Measurements from ENCODE around the gene ITGB2.
A peak's percentile ranks its signal among the peaks of the same experiment; 100 is the strongest.

Gene ITGB2

DNA sequence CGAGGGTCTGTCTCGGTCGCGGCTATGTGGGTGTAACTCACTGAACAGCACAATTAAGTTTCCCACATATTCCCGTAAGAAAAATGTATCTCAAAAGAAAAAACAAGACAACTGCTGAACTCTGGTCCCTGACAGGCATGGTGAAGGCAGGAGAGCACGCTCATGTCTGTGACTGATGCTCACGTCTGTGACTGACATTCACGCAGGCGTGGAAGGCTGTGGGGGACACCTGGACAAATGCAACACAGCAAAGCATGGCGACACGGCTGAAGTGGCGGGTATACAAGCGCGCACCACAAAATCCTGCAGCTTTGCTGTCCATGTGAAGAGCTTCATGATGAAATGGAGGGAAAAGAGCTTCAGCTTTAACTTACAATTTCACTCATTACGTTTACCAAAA, 53.2 kb downstream of the ITGB2 start:
- TF ChIP-seq, protein P1, sequence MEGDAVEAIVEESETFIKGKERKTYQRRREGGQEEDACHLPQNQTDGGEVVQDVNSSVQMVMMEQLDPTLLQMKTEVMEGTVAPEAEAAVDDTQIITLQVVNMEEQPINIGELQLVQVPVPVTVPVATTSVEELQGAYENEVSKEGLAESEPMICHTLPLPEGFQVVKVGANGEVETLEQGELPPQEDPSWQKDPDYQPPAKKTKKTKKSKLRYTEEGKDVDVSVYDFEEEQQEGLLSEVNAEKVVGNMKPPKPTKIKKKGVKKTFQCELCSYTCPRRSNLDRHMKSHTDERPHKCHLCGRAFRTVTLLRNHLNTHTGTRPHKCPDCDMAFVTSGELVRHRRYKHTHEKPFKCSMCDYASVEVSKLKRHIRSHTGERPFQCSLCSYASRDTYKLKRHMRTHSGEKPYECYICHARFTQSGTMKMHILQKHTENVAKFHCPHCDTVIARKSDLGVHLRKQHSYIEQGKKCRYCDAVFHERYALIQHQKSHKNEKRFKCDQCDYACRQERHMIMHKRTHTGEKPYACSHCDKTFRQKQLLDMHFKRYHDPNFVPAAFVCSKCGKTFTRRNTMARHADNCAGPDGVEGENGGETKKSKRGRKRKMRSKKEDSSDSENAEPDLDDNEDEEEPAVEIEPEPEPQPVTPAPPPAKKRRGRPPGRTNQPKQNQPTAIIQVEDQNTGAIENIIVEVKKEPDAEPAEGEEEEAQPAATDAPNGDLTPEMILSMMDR (conservative IDR thresholded peaks at IDR 0.05), result no peak
- peak overlapping the region; percentile 91; the same call in 1 of the 2 replicates for H3K27ac ChIP-seq

DNA sequence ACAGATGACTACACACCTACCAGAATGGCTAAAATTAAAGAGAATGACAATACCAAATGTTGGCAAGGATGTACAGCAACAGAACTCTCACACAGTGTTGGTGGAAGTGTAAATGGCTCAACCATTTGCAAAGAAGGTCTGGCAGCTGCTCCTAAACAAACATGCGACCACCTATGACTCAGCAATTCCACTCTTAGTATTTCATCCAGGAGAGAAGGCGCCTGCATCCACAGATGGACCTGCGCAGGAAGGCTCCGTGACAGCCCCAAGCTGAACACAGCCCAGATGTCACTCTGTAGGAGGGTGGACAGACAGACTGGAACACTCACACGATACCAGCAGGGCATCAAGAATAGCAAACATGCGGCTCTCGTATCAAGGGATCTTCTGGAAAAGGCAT, 53.9 kb downstream of the ITGB2 start:
- peak overlapping the region; percentile 91; the same call in 1 of the 2 replicates for H3K27ac ChIP-seq
- TF ChIP-seq, protein P1 (conservative IDR thresholded peaks at IDR 0.05), result no peak

DNA sequence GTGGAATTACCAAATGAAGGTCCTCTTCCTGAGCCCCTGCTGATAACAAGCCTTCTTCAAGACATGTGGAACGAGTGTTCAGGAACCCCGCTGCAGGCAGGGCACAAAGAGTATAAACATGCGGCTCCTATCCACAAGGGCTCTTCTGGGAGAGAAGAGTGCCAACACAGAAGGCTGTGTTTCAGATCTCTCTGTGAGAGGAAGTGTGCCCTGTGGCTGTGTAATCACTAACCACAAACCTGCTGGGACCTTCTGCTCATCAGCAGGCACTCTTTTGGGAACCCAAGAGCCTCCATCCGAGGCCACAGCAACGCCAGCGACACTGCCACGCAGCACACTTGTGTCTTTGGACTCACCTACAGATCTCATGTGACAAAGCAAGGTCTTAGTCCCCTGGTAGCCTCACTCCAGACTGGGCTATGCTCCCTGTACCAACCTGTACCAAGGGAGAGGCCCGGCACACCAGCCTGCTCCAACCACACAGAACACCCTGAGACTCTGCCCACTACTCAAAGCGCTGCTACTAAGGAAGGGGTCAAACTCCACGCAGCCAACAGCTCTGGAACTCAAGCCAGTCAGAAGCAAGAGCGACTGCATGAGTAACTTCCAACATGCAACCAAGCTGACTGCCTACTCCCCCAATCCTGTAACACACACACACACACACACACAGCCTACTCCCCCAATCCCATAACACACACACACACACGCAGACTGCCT, 55.0 kb downstream of the ITGB2 start:
- TF ChIP-seq, protein P1 (conservative IDR thresholded peaks at IDR 0.05), result no peak
- H3K27ac ChIP-seq, result peak overlapping the region; percentile 88

DNA sequence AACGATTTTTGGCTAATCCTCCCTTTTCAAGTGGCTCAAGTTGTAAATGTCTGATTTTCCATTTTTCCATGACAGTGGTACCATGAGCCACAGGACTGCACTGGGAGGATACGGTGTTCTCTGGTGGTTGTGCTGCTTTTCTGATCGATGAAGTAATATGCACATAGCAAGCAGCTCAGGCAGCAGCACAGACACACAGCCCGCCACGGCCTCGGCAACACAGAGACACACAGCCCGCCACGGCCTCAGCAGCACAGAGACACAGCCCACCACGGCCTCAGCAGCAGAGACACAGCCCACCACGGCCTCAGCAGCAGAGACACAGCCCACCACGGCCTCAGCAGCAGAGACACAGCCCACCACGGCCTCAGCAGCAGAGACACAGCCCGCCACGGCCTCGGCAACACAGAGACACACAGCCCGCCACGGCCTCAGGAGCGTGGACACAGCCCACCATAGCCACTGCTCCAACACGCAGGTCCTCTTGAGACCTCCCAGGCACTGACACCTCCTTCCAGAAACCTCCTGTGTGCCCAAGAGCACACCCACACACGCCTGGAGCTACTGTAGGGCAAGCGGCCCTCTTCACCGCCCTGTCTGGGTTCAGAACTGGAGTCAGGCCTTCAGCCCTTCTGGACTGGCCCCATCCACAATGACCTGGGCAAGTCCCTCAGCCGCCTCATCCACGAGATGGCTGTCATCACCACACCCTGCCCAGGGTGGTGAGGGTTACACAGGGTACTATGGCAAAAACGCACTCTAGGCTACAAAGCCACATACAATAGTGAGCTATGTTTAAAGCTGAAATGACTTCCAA, 57.6 kb downstream of the ITGB2 start:
- H3K27ac ChIP-seq, result peak overlapping the region; percentile 88
- TF ChIP-seq, protein P1 (conservative IDR thresholded peaks at IDR 0.05), result no peak

DNA sequence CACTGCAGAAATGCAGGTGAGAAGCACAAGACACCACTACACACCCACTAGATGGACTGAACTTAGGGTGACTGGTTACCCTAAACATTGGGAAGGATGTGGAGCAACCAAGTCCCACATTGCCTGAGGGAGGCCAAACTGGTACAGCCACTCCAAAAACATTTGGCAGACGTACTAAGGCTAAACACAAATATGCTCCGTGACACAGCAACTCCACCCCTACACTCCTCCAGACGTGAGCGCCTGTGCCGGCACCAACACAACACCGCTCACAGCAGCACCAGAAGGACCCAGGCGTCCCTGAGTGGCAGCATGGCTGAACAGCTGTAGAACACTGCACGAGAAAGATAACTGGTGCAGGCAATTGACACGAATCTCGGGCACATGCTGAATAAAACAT, 61.9 kb downstream of the ITGB2 start:
- peak overlapping the region; percentile 30; the same call in 1 of the 2 replicates for H3K27ac ChIP-seq
- TF ChIP-seq, protein P1 (conservative IDR thresholded peaks at IDR 0.05), result no peak

DNA sequence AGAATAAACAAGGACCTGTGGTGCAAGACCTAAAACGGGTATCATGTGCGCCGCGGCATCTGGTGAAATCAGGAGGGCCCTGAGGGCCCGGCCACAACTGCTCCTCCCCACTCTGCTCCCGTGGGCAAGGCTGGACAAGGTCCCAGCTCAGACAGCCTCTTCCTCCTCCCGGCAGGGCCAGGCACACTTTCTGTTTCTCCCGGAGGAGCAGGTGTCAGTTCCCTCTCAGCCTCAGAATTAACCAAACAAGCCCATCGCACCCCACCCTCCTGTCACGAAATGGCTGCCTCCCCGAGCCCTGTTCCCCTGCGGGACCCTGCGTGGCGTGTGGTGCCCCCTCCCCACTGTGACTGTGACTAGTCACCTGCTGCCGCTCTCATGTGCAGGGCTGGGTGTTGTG, 62.4 kb downstream of the ITGB2 start:
- TF ChIP-seq, protein P1 (conservative IDR thresholded peaks at IDR 0.05), result no peak

DNA sequence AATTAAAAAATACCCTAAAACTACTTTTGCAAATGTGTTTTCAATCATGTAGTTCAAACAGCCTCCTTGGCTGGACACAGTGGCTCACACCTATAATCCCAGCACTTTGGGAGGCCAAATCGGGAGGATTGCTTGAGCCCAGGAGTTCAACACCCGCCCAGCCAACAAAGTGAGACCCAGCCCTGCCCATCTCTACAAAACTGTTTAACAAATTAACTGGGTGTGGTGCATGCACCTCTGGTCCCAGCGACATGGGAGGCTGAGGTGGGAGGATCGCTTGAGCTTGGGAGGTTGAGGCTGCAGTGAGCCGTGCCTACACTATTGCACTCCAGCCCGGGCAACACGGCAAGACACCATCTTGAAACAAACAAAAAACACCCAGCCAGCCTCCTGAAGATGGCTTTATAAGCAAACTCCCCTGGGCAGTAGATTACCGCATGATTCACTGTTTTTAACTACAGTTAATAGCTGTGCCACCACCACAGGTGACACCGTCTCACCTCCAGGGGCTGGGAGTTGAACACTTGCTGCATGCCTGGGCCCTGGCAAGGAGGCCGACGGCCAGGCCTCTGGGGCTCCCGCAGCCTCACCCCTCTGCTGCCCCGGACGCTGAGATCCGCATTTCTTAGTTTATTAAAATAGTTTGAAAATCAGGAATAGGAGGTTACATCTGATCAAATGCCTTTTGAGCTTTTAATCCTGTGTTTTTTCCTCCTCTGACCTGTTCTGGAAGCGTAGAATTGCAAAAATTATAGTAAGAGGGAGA, 63.4 kb downstream of the ITGB2 start:
- no peak overlapping the region for H3K27ac ChIP-seq
- TF ChIP-seq, protein P1 (conservative IDR thresholded peaks at IDR 0.05), result no peak

More for the DNA sequence above, 62.4 kb downstream of the ITGB2 start:
- peak overlapping the region; percentile 30; the same call in 1 of the 2 replicates for H3K27ac ChIP-seq
